WTC11 (cell line): ENCODE measurements around the gene SMG7. TPM values are rescaled to one million over a fixed set of nuclear protein-coding genes. Genes with fewer than 3 reads are reported as not detected.

Experiments
- ATAC-seq: fragments of 200-7000 bp; cut with Tn5 transposase; 2 replicates; pipeline ENCODE4 v1.10.0; 2021; ENCODE audit warnings: mild to moderate bottlenecking, moderate library complexity
- CTCF ChIA-PET: fragments of 300-600 bp; sonication (Branson Sonifier 250); formaldehyde crosslinking; loops from one replicate; lab custom pipeline; 2021; ENCODE audit warnings: antibody characterized with exemption; lab: Charles Lee
- POLR2A ChIA-PET: fragments of 350-600 bp; sonication (Branson Sonifier 250); formaldehyde crosslinking; loops from one replicate; lab custom pipeline; 2021; ENCODE audit warnings: antibody characterized with exemption; lab: Charles Lee
- DNase-seq: peaks from one replicate; pipeline ENCODE4 v3.0.0; 2021; ENCODE audit warnings: low spot score
- H3K27ac Mint-ChIP-seq: 2 replicates; pipeline ENCODE4 v1.8.0; 2021; ENCODE audit warnings: mixed read lengths
- H3K27me3 Mint-ChIP-seq: 2 replicates; pipeline ENCODE4 v1.8.0; 2021; ENCODE audit warnings: low read depth, mild to moderate bottlenecking, moderate library complexity, mixed read lengths
- H3K36me3 Mint-ChIP-seq: 2 replicates; pipeline ENCODE4 v1.8.0; 2021; ENCODE audit warnings: mixed read lengths
- H3K4me1 Mint-ChIP-seq: 2 replicates; pipeline ENCODE4 v1.8.0; 2022; ENCODE audit warnings: mixed read lengths
- H3K4me3 Mint-ChIP-seq: 2 replicates; pipeline ENCODE4 v1.8.0; 2021; ENCODE audit warnings: mild to moderate bottlenecking, moderate library complexity, mixed read lengths
- H3K9me3 Mint-ChIP-seq: 2 replicates; pipeline ENCODE4 v1.8.0; 2021; ENCODE audit warnings: mixed read lengths
- ATF1 ChIP-seq: sonication (generic); formaldehyde crosslinking; IDR thresholded peaks from 2 replicates; pipeline ENCODE4 v1.8.1; 2023; ENCODE audit warnings: mild to moderate bottlenecking, moderate library complexity, missing genetic modification reagents
- CREB1 ChIP-seq: sonication (generic); formaldehyde crosslinking; IDR thresholded peaks from 2 replicates; pipeline ENCODE4 v1.8.0; 2023; ENCODE audit warnings: mild to moderate bottlenecking, missing genetic modification reagents
- CREM ChIP-seq: sonication (generic); formaldehyde crosslinking; IDR thresholded peaks from 2 replicates; pipeline ENCODE4 v1.8.1; 2022; ENCODE audit warnings: mild to moderate bottlenecking, missing genetic modification reagents, moderate library complexity
- FOXJ3 ChIP-seq: sonication (generic); formaldehyde crosslinking; IDR thresholded peaks from 2 replicates; pipeline ENCODE4 v1.9.0; 2021; ENCODE audit warnings: missing genetic modification reagents, mild to moderate bottlenecking, borderline replicate concordance
- NFYB ChIP-seq: sonication (generic); formaldehyde crosslinking; conservative IDR thresholded peaks from 2 replicates; pipeline ENCODE4 v1.8.0; 2022; ENCODE audit warnings: low read depth, missing genetic modification reagents
- RORB ChIP-seq: fragments of 250-450 bp; sonication (Bioruptor Pico); IDR thresholded peaks from 2 replicates; pipeline ENCODE4 v1.9.0; 2021; ENCODE audit warnings: mild to moderate bottlenecking
- SMAD4 ChIP-seq: sonication (generic); formaldehyde crosslinking; IDR thresholded peaks from 2 replicates; pipeline ENCODE4 v1.8.0; 2022; ENCODE audit warnings: mild to moderate bottlenecking, missing genetic modification reagents
- SOX15 ChIP-seq: fragments of 250-450 bp; sonication (Bioruptor Pico); IDR thresholded peaks from 2 replicates; pipeline ENCODE4 v1.9.0; 2021; ENCODE audit warnings: mild to moderate bottlenecking
- ZNF396 ChIP-seq: fragments of 250-450 bp; sonication (Bioruptor Pico); IDR thresholded peaks from 2 replicates; pipeline ENCODE4 v1.8.0; 2021; ENCODE audit warnings: mild to moderate bottlenecking, moderate library complexity, borderline replicate concordance
- ZNF423 ChIP-seq: fragments of 250-450 bp; sonication (Bioruptor Pico); IDR thresholded peaks from 2 replicates; pipeline ENCODE4 v2.1.2; 2022; ENCODE audit warnings: mild to moderate bottlenecking, moderate library complexity
- total RNA-seq: library from RNA; stranded (reverse); gene quantifications from 3 replicates; pipeline ENCODE4 v1.2.3, GENCODE V29; 2021
- TF ChIP-seq, protein P1 (sequence below): sonication (generic); formaldehyde crosslinking; IDR thresholded peaks from 2 replicates; pipeline ENCODE4 v1.8.1; 2022; ENCODE audit warnings: missing genetic modification reagents, borderline replicate concordance
- TF ChIP-seq, protein P2 (sequence below): sonication (generic); formaldehyde crosslinking; IDR thresholded peaks from 2 replicates; pipeline ENCODE4 v1.8.0; 2023; ENCODE audit warnings: missing genetic modification reagents, mild to moderate bottlenecking, borderline replicate concordance
- TF ChIP-seq, protein P3 (sequence below): sonication (generic); formaldehyde crosslinking; IDR thresholded peaks from 2 replicates; pipeline ENCODE4 v1.8.0; 2023; ENCODE audit warnings: mild to moderate bottlenecking, missing genetic modification reagents
- TF ChIP-seq, protein P4 (sequence below): sonication (generic); formaldehyde crosslinking; IDR thresholded peaks from 2 replicates; pipeline ENCODE4 v1.8.0; 2022; ENCODE audit warnings: missing genetic modification reagents
- TF ChIP-seq, protein P5 (sequence below): sonication (generic); formaldehyde crosslinking; IDR thresholded peaks from 2 replicates; pipeline ENCODE4 v1.8.1; 2022; ENCODE audit warnings: mild to moderate bottlenecking, missing genetic modification reagents, moderate library complexity, borderline replicate concordance
- TF ChIP-seq, protein P6 (sequence below): sonication (generic); formaldehyde crosslinking; IDR thresholded peaks from 2 replicates; pipeline ENCODE4 v1.8.0; 2023; ENCODE audit warnings: missing genetic modification reagents
- TF ChIP-seq, protein P7 (sequence below): sonication (generic); formaldehyde crosslinking; IDR thresholded peaks from 2 replicates; pipeline ENCODE4 v1.8.1; 2023; ENCODE audit warnings: mild to moderate bottlenecking, missing genetic modification reagents
- TF ChIP-seq, protein P8 (sequence below): sonication (generic); formaldehyde crosslinking; IDR thresholded peaks from 2 replicates; pipeline ENCODE4 v1.8.1; 2023; ENCODE audit warnings: mild to moderate bottlenecking, missing genetic modification reagents, moderate library complexity

The SMG7 gene
- total RNA-seq, 1 experiment from 2014 or later: 57.8 TPM

DNA sequence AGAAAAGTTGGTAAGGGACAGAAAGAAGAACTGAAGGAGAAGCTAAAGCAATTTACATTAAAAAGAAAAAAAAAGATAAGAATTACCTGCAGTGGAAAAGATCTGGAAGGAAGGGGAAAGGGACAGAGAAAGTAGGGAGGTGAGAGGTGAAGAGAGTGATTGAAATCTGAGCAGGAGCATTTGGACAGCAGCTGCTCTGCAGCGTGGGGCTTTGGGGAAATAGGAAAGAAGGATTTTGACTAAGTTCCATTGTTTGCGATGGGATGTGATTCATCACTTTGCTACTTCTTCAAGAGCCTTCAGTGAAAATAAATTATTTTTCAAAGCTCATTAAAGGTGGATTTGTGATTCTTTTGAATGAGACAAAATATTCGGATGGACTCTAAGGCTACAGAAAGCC lies 28.1 kb upstream of the SMG7 start:
- CTCF ChIA-PET: no interaction called here

DNA sequence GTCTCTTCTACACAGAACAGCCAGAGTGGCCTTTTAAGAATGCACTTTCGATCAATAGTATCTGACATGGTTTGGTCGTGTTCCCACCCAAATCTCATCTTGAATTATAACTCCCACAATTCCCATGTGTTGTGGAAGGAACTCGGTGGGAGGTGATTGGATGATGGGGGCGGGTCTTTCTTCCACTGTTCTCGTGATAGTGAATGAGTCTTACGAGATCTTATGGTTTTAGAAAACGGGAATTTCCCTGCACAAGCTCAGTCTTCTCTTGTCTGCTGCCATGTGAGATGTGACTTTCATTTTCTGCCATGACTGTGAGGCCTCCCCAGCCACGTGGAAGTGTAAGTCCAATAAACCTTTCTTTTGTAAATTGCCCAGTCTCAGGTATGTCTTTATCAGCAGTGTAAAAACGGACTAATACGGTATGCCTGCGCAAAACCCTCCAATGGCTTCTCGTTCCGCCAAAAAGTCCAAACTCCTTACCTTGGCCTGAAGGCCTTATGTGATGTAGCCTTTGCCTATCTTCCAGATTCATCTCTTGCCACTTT lies 23.0 kb upstream of the SMG7 start:
- no peaks in the 10 kb centered on the region for H3K36me3 Mint-ChIP-seq
- DNase-seq (no peak), ATAC-seq (no peak)
- ChIA-PET CTCF (no interaction called here), POLR2A (no interaction called here)
- no peaks in the 10 kb centered on the region for H3K27me3 Mint-ChIP-seq
- H3K9me3 Mint-ChIP-seq: no peaks in the 10 kb centered on the region
- peaks cover 5% of the 10 kb centered on the region; the same call in 1 of the 2 replicates for H3K4me1 Mint-ChIP-seq
- H3K27ac Mint-ChIP-seq: no peak overlapping the region; the same call in 1 of the 2 replicates
- no peak overlapping the region for H3K4me3 Mint-ChIP-seq
- TF ChIP-seq SOX15 (CRISPR knock-in tag) (no peak), RORB (CRISPR knock-in tag) (no peak)
- TF ChIP-seq, protein P1, sequence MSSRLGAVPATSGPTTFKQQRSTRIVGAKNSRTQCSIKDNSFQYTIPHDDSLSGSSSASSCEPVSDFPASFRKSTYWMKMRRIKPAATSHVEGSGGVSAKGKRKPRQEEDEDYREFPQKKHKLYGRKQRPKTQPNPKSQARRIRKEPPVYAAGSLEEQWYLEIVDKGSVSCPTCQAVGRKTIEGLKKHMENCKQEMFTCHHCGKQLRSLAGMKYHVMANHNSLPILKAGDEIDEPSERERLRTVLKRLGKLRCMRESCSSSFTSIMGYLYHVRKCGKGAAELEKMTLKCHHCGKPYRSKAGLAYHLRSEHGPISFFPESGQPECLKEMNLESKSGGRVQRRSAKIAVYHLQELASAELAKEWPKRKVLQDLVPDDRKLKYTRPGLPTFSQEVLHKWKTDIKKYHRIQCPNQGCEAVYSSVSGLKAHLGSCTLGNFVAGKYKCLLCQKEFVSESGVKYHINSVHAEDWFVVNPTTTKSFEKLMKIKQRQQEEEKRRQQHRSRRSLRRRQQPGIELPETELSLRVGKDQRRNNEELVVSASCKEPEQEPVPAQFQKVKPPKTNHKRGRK (CRISPR knock-in tag): no peak
- TF ChIP-seq, protein P2, sequence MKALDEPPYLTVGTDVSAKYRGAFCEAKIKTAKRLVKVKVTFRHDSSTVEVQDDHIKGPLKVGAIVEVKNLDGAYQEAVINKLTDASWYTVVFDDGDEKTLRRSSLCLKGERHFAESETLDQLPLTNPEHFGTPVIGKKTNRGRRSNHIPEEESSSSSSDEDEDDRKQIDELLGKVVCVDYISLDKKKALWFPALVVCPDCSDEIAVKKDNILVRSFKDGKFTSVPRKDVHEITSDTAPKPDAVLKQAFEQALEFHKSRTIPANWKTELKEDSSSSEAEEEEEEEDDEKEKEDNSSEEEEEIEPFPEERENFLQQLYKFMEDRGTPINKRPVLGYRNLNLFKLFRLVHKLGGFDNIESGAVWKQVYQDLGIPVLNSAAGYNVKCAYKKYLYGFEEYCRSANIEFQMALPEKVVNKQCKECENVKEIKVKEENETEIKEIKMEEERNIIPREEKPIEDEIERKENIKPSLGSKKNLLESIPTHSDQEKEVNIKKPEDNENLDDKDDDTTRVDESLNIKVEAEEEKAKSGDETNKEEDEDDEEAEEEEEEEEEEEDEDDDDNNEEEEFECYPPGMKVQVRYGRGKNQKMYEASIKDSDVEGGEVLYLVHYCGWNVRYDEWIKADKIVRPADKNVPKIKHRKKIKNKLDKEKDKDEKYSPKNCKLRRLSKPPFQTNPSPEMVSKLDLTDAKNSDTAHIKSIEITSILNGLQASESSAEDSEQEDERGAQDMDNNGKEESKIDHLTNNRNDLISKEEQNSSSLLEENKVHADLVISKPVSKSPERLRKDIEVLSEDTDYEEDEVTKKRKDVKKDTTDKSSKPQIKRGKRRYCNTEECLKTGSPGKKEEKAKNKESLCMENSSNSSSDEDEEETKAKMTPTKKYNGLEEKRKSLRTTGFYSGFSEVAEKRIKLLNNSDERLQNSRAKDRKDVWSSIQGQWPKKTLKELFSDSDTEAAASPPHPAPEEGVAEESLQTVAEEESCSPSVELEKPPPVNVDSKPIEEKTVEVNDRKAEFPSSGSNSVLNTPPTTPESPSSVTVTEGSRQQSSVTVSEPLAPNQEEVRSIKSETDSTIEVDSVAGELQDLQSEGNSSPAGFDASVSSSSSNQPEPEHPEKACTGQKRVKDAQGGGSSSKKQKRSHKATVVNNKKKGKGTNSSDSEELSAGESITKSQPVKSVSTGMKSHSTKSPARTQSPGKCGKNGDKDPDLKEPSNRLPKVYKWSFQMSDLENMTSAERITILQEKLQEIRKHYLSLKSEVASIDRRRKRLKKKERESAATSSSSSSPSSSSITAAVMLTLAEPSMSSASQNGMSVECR (CRISPR knock-in tag): no peak

More for the DNA sequence above, 28.1 kb upstream of the SMG7 start:
- POLR2A ChIA-PET: no interaction called here
- no peak for DNase-seq
- Mint-ChIP-seq H3K4me1 (peaks cover 8% of the 10 kb centered on the region; the same call in 1 of the 2 replicates), H3K27ac (no peak overlapping the region)
- TF ChIP-seq, protein P3, sequence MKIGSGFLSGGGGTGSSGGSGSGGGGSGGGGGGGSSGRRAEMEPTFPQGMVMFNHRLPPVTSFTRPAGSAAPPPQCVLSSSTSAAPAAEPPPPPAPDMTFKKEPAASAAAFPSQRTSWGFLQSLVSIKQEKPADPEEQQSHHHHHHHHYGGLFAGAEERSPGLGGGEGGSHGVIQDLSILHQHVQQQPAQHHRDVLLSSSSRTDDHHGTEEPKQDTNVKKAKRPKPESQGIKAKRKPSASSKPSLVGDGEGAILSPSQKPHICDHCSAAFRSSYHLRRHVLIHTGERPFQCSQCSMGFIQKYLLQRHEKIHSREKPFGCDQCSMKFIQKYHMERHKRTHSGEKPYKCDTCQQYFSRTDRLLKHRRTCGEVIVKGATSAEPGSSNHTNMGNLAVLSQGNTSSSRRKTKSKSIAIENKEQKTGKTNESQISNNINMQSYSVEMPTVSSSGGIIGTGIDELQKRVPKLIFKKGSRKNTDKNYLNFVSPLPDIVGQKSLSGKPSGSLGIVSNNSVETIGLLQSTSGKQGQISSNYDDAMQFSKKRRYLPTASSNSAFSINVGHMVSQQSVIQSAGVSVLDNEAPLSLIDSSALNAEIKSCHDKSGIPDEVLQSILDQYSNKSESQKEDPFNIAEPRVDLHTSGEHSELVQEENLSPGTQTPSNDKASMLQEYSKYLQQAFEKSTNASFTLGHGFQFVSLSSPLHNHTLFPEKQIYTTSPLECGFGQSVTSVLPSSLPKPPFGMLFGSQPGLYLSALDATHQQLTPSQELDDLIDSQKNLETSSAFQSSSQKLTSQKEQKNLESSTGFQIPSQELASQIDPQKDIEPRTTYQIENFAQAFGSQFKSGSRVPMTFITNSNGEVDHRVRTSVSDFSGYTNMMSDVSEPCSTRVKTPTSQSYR (CRISPR knock-in tag): no peak
- TF ChIP-seq ZNF396 (CRISPR knock-in tag): no peak
- TF ChIP-seq CREM: no peak
- TF ChIP-seq, protein P4, sequence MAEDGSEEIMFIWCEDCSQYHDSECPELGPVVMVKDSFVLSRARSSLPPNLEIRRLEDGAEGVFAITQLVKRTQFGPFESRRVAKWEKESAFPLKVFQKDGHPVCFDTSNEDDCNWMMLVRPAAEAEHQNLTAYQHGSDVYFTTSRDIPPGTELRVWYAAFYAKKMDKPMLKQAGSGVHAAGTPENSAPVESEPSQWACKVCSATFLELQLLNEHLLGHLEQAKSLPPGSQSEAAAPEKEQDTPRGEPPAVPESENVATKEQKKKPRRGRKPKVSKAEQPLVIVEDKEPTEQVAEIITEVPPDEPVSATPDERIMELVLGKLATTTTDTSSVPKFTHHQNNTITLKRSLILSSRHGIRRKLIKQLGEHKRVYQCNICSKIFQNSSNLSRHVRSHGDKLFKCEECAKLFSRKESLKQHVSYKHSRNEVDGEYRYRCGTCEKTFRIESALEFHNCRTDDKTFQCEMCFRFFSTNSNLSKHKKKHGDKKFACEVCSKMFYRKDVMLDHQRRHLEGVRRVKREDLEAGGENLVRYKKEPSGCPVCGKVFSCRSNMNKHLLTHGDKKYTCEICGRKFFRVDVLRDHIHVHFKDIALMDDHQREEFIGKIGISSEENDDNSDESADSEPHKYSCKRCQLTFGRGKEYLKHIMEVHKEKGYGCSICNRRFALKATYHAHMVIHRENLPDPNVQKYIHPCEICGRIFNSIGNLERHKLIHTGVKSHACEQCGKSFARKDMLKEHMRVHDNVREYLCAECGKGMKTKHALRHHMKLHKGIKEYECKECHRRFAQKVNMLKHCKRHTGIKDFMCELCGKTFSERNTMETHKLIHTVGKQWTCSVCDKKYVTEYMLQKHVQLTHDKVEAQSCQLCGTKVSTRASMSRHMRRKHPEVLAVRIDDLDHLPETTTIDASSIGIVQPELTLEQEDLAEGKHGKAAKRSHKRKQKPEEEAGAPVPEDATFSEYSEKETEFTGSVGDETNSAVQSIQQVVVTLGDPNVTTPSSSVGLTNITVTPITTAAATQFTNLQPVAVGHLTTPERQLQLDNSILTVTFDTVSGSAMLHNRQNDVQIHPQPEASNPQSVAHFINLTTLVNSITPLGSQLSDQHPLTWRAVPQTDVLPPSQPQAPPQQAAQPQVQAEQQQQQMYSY (CRISPR knock-in tag): no peak
- TF ChIP-seq, protein P5, sequence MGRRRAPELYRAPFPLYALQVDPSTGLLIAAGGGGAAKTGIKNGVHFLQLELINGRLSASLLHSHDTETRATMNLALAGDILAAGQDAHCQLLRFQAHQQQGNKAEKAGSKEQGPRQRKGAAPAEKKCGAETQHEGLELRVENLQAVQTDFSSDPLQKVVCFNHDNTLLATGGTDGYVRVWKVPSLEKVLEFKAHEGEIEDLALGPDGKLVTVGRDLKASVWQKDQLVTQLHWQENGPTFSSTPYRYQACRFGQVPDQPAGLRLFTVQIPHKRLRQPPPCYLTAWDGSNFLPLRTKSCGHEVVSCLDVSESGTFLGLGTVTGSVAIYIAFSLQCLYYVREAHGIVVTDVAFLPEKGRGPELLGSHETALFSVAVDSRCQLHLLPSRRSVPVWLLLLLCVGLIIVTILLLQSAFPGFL (CRISPR knock-in tag): no peak
- TF ChIP-seq ZNF423: no peak
- no peak for TF ChIP-seq FOXJ3 (CRISPR knock-in tag)
- TF ChIP-seq, protein P6, sequence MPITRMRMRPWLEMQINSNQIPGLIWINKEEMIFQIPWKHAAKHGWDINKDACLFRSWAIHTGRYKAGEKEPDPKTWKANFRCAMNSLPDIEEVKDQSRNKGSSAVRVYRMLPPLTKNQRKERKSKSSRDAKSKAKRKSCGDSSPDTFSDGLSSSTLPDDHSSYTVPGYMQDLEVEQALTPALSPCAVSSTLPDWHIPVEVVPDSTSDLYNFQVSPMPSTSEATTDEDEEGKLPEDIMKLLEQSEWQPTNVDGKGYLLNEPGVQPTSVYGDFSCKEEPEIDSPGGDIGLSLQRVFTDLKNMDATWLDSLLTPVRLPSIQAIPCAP (CRISPR knock-in tag): no peak
- TF ChIP-seq, protein P7, sequence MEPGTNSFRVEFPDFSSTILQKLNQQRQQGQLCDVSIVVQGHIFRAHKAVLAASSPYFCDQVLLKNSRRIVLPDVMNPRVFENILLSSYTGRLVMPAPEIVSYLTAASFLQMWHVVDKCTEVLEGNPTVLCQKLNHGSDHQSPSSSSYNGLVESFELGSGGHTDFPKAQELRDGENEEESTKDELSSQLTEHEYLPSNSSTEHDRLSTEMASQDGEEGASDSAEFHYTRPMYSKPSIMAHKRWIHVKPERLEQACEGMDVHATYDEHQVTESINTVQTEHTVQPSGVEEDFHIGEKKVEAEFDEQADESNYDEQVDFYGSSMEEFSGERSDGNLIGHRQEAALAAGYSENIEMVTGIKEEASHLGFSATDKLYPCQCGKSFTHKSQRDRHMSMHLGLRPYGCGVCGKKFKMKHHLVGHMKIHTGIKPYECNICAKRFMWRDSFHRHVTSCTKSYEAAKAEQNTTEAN (CRISPR knock-in tag): no peak
- no peak for TF ChIP-seq CREB1
- TF ChIP-seq SMAD4 (CRISPR knock-in tag): no peak
- TF ChIP-seq, protein P8, sequence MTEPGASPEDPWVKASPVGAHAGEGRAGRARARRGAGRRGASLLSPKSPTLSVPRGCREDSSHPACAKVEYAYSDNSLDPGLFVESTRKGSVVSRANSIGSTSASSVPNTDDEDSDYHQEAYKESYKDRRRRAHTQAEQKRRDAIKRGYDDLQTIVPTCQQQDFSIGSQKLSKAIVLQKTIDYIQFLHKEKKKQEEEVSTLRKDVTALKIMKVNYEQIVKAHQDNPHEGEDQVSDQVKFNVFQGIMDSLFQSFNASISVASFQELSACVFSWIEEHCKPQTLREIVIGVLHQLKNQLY (CRISPR knock-in tag): no peak
- no peak for TF ChIP-seq ATF1 (CRISPR knock-in tag)
- TF ChIP-seq NFYB (CRISPR knock-in tag): no peak
- TF ChIP-seq, all 79 proteins: peak for 0
- H3K36me3 Mint-ChIP-seq: no peaks in the 10 kb centered on the region
- no peak overlapping the region for H3K4me3 Mint-ChIP-seq
- H3K27me3 Mint-ChIP-seq: no peaks in the 10 kb centered on the region
- no peaks in the 10 kb centered on the region for H3K9me3 Mint-ChIP-seq
- no peak for ATAC-seq
